Uterus (tissue), 2 donors: Measurements from ENCODE around the gene TBC1D2B.

ENCODE experiments used
- POLR2A ChIP-seq, 2 donors: fragments of 450-650 bp; IDR thresholded peaks; one replicate each; pipeline ENCODE4 v1.6.1; 2016; ENCODE audit warnings: antibody characterized with exemption in 2 of 2, mild to moderate bottlenecking in 1 of 2, moderate library complexity in 1 of 2
- TF ChIP-seq, protein P1 (sequence below), 4 experiments: fragments of 200-600 bp in 2 of 4; fragments of 450-650 bp in 2 of 4; sonication (generic) in 2 of 4; IDR thresholded peaks; one replicate each; pipeline ENCODE4 v1.5.1; 2016 to 2019; ENCODE audit warnings: antibody characterized with exemption in 4 of 4, mild to moderate bottlenecking in 2 of 4, moderate library complexity in 1 of 4

DNA sequence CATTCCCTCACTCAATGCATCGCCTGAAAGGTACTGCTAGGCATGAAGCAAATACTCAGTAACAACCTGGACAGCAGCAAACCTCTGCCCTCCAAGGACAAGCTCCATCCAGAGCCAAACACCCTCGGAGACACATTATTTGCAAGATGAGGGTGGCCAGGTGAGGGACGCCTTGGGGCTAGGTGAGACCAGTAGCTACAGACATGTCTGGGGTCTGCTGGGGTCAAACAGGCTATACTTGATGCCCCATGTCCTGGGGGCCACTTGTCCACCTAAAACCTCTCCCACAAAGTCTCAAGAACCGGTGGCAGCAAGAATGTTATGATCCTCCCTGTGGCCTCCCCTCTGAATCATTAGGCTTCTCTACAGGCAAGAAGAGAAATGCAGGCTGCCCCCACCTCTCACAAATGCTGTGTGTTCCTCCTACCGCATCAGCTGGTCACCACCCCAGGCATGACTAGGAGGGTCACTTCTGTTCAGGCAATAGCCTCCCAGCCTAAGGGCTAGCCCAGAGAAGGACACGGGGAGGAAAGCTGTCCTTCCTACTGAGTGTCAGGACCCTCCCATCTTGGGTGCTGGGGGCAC is 54.3 kb downstream of the TBC1D2B start:
- TF ChIP-seq, protein P1, sequence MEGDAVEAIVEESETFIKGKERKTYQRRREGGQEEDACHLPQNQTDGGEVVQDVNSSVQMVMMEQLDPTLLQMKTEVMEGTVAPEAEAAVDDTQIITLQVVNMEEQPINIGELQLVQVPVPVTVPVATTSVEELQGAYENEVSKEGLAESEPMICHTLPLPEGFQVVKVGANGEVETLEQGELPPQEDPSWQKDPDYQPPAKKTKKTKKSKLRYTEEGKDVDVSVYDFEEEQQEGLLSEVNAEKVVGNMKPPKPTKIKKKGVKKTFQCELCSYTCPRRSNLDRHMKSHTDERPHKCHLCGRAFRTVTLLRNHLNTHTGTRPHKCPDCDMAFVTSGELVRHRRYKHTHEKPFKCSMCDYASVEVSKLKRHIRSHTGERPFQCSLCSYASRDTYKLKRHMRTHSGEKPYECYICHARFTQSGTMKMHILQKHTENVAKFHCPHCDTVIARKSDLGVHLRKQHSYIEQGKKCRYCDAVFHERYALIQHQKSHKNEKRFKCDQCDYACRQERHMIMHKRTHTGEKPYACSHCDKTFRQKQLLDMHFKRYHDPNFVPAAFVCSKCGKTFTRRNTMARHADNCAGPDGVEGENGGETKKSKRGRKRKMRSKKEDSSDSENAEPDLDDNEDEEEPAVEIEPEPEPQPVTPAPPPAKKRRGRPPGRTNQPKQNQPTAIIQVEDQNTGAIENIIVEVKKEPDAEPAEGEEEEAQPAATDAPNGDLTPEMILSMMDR (IDR thresholded peaks at IDR 0.05): no peak
- TF ChIP-seq POLR2A (IDR thresholded peaks at IDR 0.05): no peak
